Peyer's patch (tissue), 4 donors: ENCODE data around the gene LRTM2.

Source experiments
- CTCF ChIP-seq, 6 experiments: fragments of 450-650 bp in 4 of 6; fragments of 200-600 bp in 2 of 6; sonication (generic) in 1 of 6; IDR thresholded peaks; one replicate each; pipeline ENCODE4 v1.5.1; 2017 to 2019; ENCODE audit warnings: antibody characterized with exemption in 6 of 6, mild to moderate bottlenecking in 3 of 6, moderate library complexity in 1 of 6
- POLR2A ChIP-seq, 2 donors: fragments of 450-650 bp; IDR thresholded peaks; one replicate each; pipeline ENCODE4 v1.5.1; 2017; ENCODE audit warnings: antibody characterized with exemption in 2 of 2, mild to moderate bottlenecking in 2 of 2, moderate library complexity in 2 of 2

GRCh38 chr12:1819050-1819449, 1.3 kb upstream of the LRTM2 start:
- TF ChIP-seq CTCF (IDR thresholded peaks at IDR 0.05) (no peak), POLR2A (IDR thresholded peaks at IDR 0.05) (no peak)
